Testis (tissue), 2 donors: ENCODE results near the gene HLA-DPA1.

ENCODE experiments used
- POLR2A ChIP-seq: fragments of 450-650 bp; IDR thresholded peaks from one replicate; pipeline ENCODE4 v1.6.1; 2017; ENCODE audit warnings: antibody characterized with exemption, mild to moderate bottlenecking, moderate library complexity
- TF ChIP-seq, protein P1 (sequence below), 3 experiments: fragments of 450-650 bp in 2 of 3; fragments of 200-600 bp in 1 of 3; sonication (generic) in 1 of 3; IDR thresholded peaks; one replicate each; pipeline ENCODE4 v1.5.1; 2016 to 2019; ENCODE audit warnings: antibody characterized with exemption in 3 of 3, mild to moderate bottlenecking in 2 of 3, moderate library complexity in 1 of 3

DNA sequence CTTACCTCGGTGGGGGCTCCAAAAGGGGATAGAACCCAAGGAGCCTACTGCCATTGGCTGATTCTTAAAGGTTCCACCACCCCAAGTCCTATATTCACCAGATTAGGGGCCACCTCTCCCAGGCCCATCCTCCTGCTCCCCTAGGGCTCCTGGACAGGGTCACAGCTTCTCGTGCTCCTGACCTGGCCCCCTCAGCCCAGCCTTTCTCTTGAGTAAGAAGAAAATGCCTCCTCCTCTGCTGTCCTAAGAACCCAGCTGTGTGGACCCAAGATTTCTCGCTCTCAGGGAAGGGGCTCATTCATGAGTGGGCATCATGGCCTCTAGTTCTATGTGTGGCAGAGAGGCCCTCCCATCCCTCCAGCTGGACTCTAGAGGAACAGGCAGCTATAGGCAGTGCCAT is 18.9 kb upstream of the HLA-DPA1 start:
- no peak for TF ChIP-seq POLR2A
- TF ChIP-seq, protein P1, sequence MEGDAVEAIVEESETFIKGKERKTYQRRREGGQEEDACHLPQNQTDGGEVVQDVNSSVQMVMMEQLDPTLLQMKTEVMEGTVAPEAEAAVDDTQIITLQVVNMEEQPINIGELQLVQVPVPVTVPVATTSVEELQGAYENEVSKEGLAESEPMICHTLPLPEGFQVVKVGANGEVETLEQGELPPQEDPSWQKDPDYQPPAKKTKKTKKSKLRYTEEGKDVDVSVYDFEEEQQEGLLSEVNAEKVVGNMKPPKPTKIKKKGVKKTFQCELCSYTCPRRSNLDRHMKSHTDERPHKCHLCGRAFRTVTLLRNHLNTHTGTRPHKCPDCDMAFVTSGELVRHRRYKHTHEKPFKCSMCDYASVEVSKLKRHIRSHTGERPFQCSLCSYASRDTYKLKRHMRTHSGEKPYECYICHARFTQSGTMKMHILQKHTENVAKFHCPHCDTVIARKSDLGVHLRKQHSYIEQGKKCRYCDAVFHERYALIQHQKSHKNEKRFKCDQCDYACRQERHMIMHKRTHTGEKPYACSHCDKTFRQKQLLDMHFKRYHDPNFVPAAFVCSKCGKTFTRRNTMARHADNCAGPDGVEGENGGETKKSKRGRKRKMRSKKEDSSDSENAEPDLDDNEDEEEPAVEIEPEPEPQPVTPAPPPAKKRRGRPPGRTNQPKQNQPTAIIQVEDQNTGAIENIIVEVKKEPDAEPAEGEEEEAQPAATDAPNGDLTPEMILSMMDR (IDR thresholded peaks at IDR 0.05), result no peak
